ENCODE results near the gene CEMIP. TPM values are rescaled to one million over a fixed set of nuclear protein-coding genes. Genes with fewer than 3 reads are reported as not detected.

CEMIP gene
- total and polyA plus RNA-seq, 12 donors = 0.08 to 2.2 (median 0.35) TPM

- no peak for DNase-seq
- TF ChIP-seq CTCF (IDR thresholded peaks at IDR 0.05) = no peak
- no peak for TF ChIP-seq POLR2A (IDR thresholded peaks at IDR 0.05)
- Histone ChIP-seq H3K9me3 (replicated peaks in 1 of 3) (no peaks in the 10 kb centered on the region), H3K27ac (no peak overlapping the region), H3K36me3 (replicated peaks in 1 of 2) (no peaks in the 10 kb centered on the region), H3K27me3 (no peaks in the 10 kb centered on the region), H3K4me3 (no peak overlapping the region), H3K4me1 (replicated peaks in 1 of 2) (no peaks in the 10 kb centered on the region)
- 96 to 100% (median 97%) methylated on average over 4 of the region's 4 CpGs for WGBS, 4 donors
- intact Hi-C loops (cut with DNase I) = no loop called here
Observed at GRCh38 chr15:80750575-80750974, 28.6 kb upstream of the CEMIP start.

GRCh38 chr15:80752204-80752603 lies 27.0 kb upstream of the CEMIP start:
- no peak overlapping the region for H3K4me3 ChIP-seq
- no peak for DNase-seq
- intact Hi-C loops (cut with DNase I) = no loop called here
- no peaks in the 10 kb centered on the region for H3K4me1 ChIP-seq (replicated peaks in 1 of 2)
- no peak for TF ChIP-seq CTCF (IDR thresholded peaks at IDR 0.05)
- TF ChIP-seq POLR2A (IDR thresholded peaks at IDR 0.05) = no peak
- H3K27me3 ChIP-seq = no peaks in the 10 kb centered on the region
- H3K9me3 ChIP-seq (replicated peaks in 1 of 3) = no peaks in the 10 kb centered on the region
- H3K27ac ChIP-seq = no peak overlapping the region
- H3K36me3 ChIP-seq (replicated peaks in 1 of 2) = no peaks in the 10 kb centered on the region
- 56 to 72% (median 62%) methylated on average over 4 of the region's 4 CpGs for WGBS, 4 donors

- Histone ChIP-seq H3K27me3 (no peaks in the 10 kb centered on the region), H3K36me3 (replicated peaks in 1 of 2) (no peaks in the 10 kb centered on the region), H3K4me3 (no peak overlapping the region), H3K4me1 (replicated peaks in 1 of 2) (no peaks in the 10 kb centered on the region), H3K27ac (no peak overlapping the region), H3K9me3 (replicated peaks in 1 of 3) (no peaks in the 10 kb centered on the region)
- WGBS, 4 donors = 37 to 56% (median 51%) methylated on average over 2 of the region's 2 CpGs
- no peak for DNase-seq
- TF ChIP-seq CTCF (IDR thresholded peaks at IDR 0.05) = no peak
- no peak for TF ChIP-seq POLR2A (IDR thresholded peaks at IDR 0.05)
- intact Hi-C loops (cut with DNase I) = no loop called here
Observed at GRCh38 chr15:80753161-80753560, 26.0 kb upstream of the CEMIP start.

GRCh38 chr15:80754014-80754413 lies 25.2 kb upstream of the CEMIP start:
- Histone ChIP-seq H3K9me3 (replicated peaks in 1 of 3) (no peaks in the 10 kb centered on the region), H3K4me3 (no peak overlapping the region), H3K36me3 (replicated peaks in 1 of 2) (no peaks in the 10 kb centered on the region), H3K4me1 (replicated peaks in 1 of 2) (no peaks in the 10 kb centered on the region), H3K27ac (no peak overlapping the region), H3K27me3 (no peaks in the 10 kb centered on the region)
- intact Hi-C loops (cut with DNase I) = no loop called here
- TF ChIP-seq POLR2A (IDR thresholded peaks at IDR 0.05) (no peak), CTCF (IDR thresholded peaks at IDR 0.05) (no peak)
- no peak for DNase-seq
- WGBS, 4 donors = 94 to 98% (median 96%) methylated on average over 8 of the region's 8 CpGs

Measured in adrenal gland (tissue), 12 donors.